GM12873 (cell line): Measurements from ENCODE around the gene UNC5CL.

ENCODE experiments used
- TF ChIP-seq, protein P1 (sequence below): IDR thresholded peaks from 2 replicates; pipeline ENCODE4 v1.5.1; 2012; ENCODE audit warnings: low read depth, mild to moderate bottlenecking, moderate library complexity, low read length, control low read depth; ENCODE audit not compliant: insufficient read depth; ENCODE audit errors: missing control alignments

UNC5CL gene

DNA sequence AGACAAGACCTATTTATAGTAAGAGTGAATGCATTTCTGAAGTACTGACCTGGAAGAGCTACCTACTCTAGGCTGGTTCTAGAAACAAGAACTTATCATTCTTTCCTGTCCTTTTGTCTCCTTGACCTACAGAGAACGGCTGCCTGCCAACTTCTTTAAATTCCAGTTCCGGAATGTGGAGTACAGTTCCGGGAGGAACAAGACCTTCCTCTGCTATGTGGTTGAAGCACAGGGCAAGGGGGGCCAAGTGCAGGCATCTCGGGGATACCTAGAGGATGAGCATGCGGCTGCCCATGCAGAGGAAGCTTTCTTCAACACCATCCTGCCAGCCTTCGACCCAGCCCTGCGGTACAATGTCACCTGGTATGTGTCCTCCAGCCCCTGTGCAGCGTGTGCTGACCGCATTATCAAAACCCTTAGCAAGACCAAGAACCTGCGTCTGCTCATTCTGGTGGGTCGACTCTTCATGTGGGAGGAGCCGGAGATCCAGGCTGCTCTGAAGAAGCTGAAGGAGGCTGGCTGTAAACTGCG is 22.2 kb upstream of the UNC5CL start:
- TF ChIP-seq, protein P1, sequence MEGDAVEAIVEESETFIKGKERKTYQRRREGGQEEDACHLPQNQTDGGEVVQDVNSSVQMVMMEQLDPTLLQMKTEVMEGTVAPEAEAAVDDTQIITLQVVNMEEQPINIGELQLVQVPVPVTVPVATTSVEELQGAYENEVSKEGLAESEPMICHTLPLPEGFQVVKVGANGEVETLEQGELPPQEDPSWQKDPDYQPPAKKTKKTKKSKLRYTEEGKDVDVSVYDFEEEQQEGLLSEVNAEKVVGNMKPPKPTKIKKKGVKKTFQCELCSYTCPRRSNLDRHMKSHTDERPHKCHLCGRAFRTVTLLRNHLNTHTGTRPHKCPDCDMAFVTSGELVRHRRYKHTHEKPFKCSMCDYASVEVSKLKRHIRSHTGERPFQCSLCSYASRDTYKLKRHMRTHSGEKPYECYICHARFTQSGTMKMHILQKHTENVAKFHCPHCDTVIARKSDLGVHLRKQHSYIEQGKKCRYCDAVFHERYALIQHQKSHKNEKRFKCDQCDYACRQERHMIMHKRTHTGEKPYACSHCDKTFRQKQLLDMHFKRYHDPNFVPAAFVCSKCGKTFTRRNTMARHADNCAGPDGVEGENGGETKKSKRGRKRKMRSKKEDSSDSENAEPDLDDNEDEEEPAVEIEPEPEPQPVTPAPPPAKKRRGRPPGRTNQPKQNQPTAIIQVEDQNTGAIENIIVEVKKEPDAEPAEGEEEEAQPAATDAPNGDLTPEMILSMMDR = no peak

DNA sequence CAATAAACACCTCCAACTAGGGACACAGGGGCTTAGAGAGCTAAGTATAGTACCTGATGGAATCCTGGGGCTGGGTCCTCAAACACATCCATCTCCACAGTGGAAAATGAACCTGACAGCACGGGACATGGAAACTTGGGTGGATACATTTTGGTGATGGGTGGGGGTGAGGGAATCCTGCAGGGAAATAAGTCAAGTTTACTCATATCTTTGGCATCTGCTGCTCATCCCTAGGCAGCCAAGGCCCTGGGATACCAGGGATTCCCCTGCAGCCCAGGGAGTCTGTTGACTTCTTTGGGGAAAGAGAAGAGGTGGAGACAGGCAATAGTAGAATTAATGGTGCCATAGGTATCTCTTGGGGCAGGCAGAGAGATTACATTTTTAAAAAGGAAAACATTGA is 20.5 kb upstream of the UNC5CL start:
- TF ChIP-seq, protein P1 = no peak

DNA sequence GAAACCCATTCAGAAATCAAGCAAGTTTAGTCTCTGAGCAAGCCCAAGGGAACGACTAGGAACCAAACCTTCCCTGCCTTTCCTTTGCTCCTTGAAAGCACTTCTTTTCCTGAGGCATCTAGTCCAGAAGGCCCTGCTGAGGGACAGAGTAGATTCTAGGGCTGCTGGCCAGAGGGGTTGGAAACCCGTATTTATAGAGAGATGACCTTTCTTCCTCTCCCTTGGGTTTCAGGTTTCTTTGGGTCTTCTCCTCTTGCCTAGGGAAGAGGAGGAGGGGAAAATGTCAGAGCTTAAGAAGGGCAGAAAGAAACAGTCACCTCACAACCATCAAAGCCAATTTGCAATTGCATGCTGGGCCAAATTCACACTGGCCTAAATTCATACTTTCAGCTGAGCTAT is 19.8 kb upstream of the UNC5CL start:
- TF ChIP-seq, protein P1 = no peak

DNA sequence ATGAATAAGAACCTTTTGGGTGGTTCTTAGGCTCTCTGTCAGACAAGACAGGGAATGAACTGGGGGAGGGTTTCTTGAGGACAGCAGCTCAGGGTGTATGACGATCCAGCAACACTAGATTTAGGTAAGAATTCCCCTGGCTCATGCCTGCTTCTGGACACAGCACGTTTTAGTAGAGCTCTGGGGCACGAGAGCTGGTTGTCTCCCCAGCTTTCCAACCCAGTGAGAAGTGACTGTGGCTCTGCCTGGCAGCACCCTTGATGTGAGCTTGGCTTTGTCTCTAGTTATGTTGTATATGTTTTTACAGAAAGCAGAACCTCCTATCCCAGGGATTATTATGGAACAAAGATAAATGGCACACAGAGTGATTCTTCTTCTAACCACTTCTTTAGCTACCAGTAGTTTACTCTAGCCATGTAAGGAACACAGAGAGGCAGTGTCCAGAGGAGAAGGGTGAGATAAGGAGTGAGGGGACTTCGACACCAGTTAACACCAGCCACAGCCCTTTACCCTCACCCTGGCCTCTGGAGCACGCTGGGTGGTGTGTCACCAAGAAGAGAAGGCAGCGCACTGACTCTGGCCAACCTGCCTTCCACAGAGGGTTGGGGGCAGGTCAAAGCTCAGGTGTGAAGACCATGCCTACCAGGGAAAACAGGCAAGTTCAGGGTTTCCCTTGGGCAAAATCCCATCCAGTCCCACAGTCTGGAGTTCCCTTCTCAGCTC is 17.9 kb upstream of the UNC5CL start:
- TF ChIP-seq, protein P1 = no peak

DNA sequence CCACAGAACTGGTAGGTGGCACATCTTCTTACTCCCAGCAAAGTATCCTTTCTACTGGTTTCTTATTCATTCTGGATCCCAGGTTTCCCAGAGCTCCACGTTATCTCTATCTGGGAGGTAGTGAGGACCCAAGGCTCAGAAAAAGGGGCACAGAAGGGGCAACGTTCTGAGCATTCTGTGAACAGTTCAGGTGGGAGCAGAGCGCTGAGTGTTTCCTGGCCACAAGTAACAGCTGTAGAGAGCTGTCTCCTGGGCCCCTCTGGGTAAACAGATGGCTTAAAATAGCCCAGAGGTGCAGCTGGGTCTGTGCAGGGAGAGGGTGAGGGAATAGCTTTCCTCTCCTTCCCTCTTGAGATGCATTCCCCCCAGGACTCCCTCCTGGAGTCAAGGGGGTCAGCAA is 16.1 kb upstream of the UNC5CL start:
- TF ChIP-seq, protein P1 = no peak

DNA sequence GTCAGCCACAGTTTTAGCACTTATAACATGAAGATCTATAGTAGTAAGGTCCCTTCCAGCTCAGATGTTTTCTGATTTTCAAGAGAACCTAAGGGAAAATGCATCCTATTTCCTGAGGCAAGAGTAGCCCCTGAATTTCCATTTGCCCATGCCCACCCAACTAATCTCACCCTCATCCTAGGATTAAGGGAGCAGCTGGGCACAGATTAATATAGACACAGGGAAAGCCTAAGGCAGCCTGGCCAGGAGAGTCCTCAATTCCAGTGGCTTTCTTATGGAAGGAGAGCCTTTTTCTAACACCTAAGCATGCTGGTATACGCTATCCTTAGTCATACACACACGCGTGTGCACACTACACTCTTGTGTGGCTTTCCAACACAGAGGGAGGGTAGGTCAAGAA is 15.5 kb upstream of the UNC5CL start:
- TF ChIP-seq, protein P1 = no peak

DNA sequence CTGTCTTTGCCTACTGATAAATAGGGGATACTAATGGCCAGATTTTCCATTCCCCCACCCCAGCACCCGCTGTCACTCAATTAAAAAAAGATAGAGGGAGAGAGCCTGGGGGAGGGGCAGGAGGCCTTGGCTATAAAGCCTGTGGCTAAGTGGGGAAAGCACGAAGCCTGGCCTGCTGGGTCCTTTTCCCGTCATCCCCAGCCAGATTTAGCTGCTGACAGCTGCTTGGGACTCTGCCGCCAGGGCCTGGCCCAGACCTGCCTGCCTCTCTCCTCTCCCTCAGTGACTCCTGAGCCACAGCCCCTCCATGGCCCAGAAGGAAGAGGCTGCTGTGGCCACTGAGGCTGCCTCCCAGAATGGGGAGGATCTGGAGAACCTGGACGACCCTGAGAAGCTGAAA is 14.0 kb upstream of the UNC5CL start, which contains the start of gene APOBEC2:
TSS of gene APOBEC2 (plus strand) at position 162 of the 400 bp plus-strand sequence. CDS start at position 308, 146 bp downstream.
- TF ChIP-seq, protein P1 = no peak
